NCI-H2107 treated with DMSO at 0.1 percent for 48 hours (cell line): ENCODE results near the gene OR4C15.

Source experiments
- DNase-seq: peaks from one replicate; lab custom pipeline; 2025; ENCODE audit not compliant: unreplicated experiment; lab: John Stamatoyannopoulos, UW

Gene OR4C15

DNA sequence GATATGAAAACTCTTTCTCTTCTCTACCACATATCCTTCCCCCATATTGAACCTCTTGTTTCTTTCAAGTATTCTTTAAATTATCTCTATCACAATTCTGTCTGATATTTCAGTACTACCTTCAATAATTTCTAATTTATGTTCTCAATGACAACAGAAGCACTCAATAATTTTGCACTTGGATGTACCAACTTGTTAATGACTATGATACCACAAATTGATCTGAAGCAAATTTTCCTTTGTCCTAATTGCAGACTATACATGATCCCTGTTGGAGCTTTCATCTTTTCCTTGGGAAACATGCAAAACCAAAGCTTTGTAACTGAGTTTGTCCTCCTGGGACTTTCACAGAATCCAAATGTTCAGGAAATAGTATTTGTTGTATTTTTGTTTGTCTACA lies at the start of gene OR4C15:
OR4C15 (plus strand) TSS at position 301 of the 400 bp plus-strand sequence; CDS start at position 301, 0 bp downstream.
- DNase-seq: no peak

DNA sequence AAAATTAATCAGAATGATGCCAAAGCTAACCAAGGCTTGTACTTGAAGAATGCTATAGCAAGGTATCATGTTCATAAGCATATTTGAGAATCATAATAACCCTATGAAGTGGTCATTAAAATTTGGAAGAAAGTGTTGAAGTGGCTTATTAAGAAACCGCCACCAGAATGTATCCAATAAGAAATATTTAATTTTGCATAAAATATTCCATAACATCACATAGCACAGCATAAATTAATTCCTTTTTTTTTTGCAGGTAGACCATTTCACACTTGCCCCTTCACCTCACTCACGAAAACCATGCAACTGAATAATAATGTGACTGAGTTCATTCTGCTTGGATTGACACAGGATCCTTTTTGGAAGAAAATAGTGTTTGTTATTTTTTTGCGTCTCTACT lies 17.6 kb downstream of the OR4C15 start, which contains the start of gene OR4C16:
OR4C16 (plus strand) TSS at position 301 of the 400 bp plus-strand sequence; CDS start at position 301, 0 bp downstream.
- DNase-seq: no peak

GRCh38 chr11:55572548-55572947 lies 18.3 kb downstream of the OR4C15 start:
- DNase-seq: no peak
